ENCODE measurements around the gene MOCOS.

GRCh38 chr18:36283448-36283847, 96.2 kb downstream of the MOCOS start:
- TF ChIP-seq POLR2A (IDR thresholded peaks at IDR 0.05) (no peak), CTCF (IDR thresholded peaks at IDR 0.05) (no peak), EP300 (IDR thresholded peaks at IDR 0.05) (no peak), POLR2AphosphoS5 (IDR thresholded peaks at IDR 0.05) (no peak)
